ENCODE data around the gene MAGI3.
A peak's percentile ranks its signal among the peaks of the same experiment; 100 is the strongest.

MAGI3 gene

GRCh38 chr1:113659035-113659434 lies 268.7 kb downstream of the MAGI3 start:
- no peak for DNase-seq (ENCODE audit: low spot score)

DNA sequence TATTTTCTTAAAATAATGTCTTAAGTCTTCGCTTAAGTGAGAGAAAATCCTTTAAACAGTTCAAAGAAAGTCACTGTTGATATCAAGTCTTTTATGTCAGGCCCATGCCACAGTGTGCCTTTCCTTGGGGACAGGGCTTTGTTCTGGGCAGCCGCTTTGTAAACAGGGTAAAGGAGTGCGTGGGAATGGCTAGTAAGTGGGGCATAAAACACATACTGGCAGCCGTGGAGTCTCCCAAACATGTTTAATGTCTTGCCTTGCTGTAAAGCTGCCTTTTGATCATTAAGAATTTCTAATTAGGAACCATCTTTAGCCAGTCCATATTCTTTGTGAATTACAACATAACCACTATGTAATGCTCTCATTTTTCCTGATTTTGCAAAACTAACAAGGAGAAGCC lies 269.2 kb downstream of the MAGI3 start:
- no peak for DNase-seq (ENCODE audit: low spot score)

DNA sequence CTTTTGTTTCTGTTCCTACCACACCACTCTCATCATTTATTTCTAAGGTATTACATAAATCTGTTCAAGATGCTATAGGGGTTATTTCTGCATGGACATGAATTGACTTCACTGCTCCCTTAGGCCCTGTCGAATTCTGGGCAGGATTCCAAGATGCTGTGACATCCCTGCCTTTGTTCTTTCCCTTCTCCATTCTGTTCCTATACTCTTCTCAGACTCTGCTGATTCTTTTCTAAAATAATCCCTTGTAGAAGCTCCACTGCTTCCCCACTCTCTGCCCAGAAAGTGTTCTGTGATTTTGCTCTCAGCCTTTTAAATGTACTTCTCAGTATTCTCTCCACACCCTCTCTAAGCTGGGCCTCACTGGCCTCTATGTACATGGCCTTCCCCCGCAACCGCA lies 269.8 kb downstream of the MAGI3 start:
- no peak for DNase-seq (ENCODE audit: low spot score)

DNA sequence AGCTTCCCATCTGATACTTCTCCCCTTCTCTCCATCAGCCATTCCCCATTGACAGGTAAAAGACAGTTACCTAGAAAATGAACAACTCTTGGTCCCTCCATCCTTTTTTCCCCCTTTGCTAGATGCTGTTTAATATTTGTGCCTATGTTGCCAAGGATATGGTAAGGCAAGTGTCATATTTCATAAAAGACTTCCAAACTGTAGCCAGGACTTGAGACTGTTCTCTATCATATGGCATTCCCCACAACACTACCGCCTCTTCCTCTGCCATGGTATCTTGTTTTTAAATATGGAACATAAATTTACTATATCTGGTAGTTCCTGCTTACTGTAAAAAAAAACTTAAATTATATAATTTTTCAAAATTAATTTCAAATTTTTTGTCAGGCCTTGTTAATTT lies 271.8 kb downstream of the MAGI3 start:
- DNase-seq (ENCODE audit: low spot score): no peak

GRCh38 chr1:113663165-113663951 lies 273.0 kb downstream of the MAGI3 start:
- no peak for DNase-seq (ENCODE audit: low spot score)

DNA sequence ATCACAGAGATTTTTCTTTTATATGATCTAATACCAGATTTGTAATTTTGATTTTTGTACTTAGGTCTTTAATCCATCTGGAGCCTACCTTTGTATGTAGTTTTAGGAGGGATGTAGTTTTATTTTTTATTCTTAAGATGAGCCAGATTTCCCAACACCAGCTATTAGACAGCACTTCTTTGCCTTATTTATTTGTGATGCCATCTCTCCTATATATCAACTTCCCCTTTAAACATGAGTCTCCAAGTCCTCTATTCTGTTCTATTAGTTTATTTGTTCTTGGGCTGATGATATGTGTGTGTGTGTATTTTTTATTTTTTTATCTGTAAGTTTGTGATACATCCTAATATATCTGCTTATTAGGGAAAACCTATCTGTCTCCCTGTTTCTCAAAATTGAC lies 274.8 kb downstream of the MAGI3 start:
- no peak for DNase-seq (ENCODE audit: low spot score)

DNA sequence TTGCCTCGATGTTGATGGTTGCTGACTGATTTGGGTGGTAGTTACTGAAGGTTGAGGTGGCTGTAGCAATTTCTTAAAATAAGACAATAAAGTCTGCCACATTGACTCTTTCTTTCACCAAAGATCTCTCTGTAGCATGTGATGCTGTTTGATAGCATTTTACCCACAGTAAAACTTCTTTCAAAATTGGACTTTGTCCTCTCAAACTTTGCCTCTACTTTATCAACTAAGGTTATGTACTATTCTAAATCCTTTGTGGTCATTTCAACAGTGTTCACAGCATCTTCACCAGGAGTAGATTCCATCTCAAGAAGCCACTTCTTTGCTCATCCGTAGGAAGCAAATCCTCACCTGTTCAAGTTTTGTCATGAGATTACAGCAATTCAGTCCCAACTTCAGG lies 275.8 kb downstream of the MAGI3 start:
- no peak for DNase-seq (ENCODE audit: low spot score)

DNA sequence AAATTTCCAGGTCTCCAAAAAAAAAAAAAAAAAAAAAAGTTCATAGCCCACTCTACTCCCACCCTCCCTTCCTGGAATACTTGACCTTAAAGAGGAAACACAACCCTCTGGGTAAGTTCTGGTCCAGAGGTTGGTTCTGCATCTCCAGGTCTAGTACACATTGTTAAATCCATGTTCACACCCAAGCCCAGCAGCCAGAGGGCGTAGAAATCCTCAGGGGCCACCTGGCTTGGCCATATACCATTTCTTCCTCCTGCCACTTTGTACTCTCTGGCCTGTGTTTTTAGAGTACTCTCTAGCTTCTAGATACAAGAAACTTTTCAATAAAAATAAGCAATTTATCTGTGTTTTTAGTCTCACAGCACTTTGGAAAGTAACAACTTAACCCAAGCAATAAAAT lies 279.7 kb downstream of the MAGI3 start:
- DNase-seq (ENCODE audit: low spot score): no peak

DNA sequence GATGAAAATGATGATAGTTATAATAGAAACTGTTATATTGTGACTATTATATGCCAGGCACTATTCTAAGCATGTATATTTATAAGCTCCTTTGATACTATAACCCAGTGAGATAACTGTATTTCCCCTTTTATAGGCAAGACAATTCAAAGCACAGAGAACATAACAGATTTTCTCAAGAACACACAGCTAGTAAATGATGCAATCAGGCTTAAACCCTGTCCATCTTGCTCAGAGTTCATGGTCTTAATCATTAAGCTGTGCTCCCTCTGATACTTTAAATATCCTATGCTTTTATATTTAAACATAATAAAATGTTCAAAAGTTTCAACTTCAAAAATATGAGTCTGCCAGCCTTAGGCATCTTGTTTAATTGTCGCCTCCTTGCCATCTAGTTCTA lies 280.3 kb downstream of the MAGI3 start:
- no peak for DNase-seq (ENCODE audit: low spot score)

DNA sequence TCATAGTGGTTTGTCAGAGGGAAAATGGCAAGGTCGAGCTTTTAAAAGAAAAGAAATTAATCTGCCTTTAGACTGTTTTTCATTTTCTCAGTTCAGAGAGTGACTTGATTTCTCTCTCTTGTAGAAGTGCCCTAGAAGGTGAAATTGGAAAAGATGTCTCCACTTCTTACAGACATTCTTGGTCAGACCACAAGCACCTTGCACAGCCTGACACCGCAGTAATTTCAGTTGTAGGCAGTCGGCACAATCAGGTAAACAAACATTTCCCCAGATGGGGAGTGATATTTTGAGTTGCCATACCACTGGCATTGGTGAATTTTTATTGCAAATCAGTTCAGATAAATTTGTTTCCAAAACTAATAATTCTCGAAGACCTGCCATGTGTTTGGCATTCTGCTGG lies 282.2 kb downstream of the MAGI3 start:
- no peak for DNase-seq (ENCODE audit: low spot score)

- DNase-seq (ENCODE audit: low spot score): no peak
Observed at GRCh38 chr1:113674591-113674990, 284.3 kb downstream of the MAGI3 start.

GRCh38 chr1:113675302-113675701 lies 285.0 kb downstream of the MAGI3 start:
- no peak for DNase-seq (ENCODE audit: low spot score)

DNA sequence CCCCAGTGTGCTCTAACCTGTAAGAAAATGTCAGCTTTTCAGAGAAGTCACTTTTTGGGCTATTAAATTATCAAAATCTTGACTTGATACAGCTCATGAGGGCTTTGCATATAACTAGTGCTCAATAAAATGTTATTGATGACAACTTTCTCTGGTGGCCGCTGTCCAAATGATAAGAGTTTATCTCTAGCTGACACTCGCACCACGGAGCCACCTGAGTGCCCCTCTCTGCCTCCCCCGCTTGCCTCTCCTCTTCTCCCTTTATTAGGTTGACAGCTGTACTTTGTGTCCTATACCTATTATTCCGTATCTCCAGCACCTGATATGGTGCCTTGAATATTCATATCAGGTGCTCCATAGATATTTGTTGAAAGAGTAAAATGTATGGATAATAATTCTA lies 286.2 kb downstream of the MAGI3 start:
- DNase-seq (ENCODE audit: low spot score): no peak

GRCh38 chr1:113677250-113678158 lies 287.2 kb downstream of the MAGI3 start:
- DNase-seq (ENCODE audit: low spot score): peak; percentile 69

DNA sequence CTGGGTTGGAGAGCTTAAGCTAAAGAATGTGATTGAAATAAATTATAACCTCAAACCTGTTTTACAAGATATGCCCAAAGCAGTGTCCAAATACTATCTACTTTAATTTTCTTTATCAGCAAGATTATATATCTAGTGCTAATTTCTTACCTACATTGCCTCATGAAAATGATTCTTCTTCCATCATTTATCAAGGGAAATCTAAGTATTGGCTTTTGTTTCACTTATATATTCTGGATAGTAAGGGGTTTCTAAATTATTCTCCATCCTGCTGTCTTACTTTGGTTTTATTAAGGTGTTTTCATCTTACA lies 287.8 kb downstream of the MAGI3 start:
- no peak for DNase-seq (ENCODE audit: low spot score)

DNA sequence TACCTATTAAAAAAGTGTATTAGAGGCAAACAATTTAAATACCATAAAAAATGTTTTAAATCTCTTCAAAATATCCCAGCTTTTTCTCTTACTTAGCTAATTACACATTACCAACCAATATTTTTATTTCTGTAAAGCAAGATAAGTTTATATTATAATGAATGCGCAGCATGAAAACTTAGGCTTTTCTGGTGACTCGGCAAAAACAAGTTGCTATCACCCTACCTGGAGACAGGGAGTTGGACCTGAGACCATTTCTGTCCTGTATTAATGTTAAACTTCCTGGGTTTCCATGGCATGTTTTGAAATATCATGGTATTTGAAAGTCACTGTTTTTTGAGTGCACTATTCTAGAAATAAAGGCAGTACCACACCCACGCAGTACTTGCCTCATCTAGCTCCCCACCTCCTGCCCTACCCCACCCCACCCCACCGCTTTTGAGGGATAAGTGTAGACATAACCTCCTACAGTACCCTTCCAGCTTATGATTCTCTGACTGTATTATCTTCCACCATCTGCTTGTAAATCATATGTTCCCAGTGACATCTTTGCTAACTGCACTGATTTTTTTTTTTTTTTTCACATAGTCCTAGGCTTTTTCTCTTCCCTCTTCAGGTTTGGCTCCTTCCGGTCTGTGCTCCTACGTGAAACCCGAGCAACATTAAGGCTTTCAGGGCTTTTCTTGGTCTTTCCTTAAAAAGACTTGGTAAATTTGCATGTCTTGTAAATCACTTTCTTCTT lies 291.5 kb downstream of the MAGI3 start:
- DNase-seq (ENCODE audit: low spot score): no peak

DNA sequence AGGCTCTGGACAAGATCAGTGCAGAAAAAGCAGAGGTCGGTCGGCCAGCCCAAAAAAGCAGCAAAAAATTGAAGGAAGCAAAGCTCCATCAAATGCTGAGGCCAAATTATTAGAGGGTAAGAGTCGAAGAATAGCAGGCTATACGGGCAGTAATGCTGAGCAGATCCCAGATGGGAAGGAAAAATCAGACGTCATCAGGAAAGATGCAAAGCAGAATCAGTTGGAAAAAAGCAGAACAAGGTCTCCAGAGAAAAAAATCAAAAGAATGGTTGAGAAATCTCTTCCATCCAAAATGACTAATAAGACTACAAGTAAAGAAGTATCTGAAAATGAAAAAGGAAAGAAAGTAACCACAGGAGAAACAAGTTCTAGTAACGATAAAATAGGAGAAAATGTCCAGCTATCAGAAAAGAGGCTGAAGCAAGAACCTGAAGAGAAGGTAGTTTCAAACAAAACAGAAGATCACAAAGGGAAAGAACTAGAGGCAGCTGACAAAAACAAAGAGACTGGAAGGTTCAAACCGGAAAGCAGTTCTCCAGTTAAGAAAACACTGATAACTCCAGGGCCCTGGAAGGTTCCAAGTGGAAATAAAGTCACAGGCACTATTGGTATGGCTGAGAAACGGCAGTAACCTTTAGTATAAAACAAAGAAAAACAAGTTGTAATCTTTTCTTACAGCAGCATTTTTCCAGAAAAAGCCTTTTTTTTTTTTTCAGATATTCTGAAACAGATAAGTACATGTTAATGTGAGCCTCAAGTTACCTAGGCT lies 293.3 kb downstream of the MAGI3 start:
- no peak for DNase-seq (ENCODE audit: low spot score)

GRCh38 chr1:113684153-113684541 lies 293.8 kb downstream of the MAGI3 start:
- DNase-seq (ENCODE audit: low spot score): peak; percentile 51

- no peak for DNase-seq (ENCODE audit: low spot score)
Observed at GRCh38 chr1:113686891-113687618, 296.7 kb downstream of the MAGI3 start.

DNA sequence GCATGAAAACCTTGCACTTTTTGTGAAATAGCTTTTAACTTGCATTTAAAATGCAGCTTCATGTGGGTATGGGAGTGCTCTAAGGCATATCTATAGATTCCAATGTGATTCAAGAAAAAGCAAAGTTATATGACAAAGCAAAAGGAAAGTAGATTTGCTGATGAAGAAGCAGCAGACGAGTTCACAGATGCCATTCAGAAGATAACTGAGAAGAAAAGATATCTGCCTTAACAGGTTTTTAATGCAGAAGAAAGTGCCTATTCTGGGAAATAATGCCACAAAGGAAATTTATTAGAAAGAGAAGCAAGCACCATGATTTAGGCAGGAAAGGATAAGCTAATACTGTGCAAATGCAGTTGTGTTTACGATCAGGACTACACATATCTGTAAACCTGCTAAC lies 300.9 kb downstream of the MAGI3 start:
- DNase-seq (ENCODE audit: low spot score): no peak

GRCh38 chr1:113692342-113692741 lies 302.0 kb downstream of the MAGI3 start:
- no peak for DNase-seq (ENCODE audit: low spot score)

All from GM03348 (cell line).